IMR-90 (cell line): ENCODE results near the gene SLC23A2. TPM values are rescaled to one million over a fixed set of nuclear protein-coding genes. Genes with fewer than 3 reads are reported as not detected.

Experiments used
- ATAC-seq: fragments of 200-7000 bp; cut with Tn5 transposase; 2 replicates; pipeline ENCODE4 v1.9.1; 2020; ENCODE audit warnings: low read depth, mild to moderate bottlenecking, moderate library complexity
- BruUV-seq: library from RNA; stranded (reverse); fragments of 400-500 nt; replicated peaks from 2 replicates; lab custom pipeline; 2021; lab: Mats Ljungman, UMichigan
- CTCF ChIA-PET: fragments of 300-600 bp; formaldehyde crosslinking; extraction: SDS; loops from one replicate; lab custom pipeline; 2021; ENCODE audit warnings: antibody characterized with exemption; lab: Yijun Ruan, JAX
- POLR2A ChIA-PET: fragments of 300-600 bp; sonication (Branson Sonifier 250); formaldehyde crosslinking; loops from one replicate; lab custom pipeline; 2022; ENCODE audit warnings: antibody characterized with exemption; ENCODE audit not compliant: unreplicated experiment; lab: Charles Lee
- DNase-seq: peaks from one replicate; pipeline ENCODE4 v3.0.0; 2013
- H2AFZ ChIP-seq: replicated peaks from 2 replicates; pipeline ENCODE3; 2013; ENCODE audit warnings: low read length, mild to moderate bottlenecking; ENCODE audit not compliant: poor library complexity
- H2AK5ac ChIP-seq: 2 replicates; pipeline ENCODE4 v1.6.1; 2013; ENCODE audit warnings: low read depth, low read length, inconsistent platforms
- H2AK9ac ChIP-seq: replicated peaks from 2 replicates; pipeline ENCODE3; 2013; ENCODE audit warnings: mild to moderate bottlenecking, low read depth, low read length, moderate library complexity; ENCODE audit not compliant: poor library complexity
- H2BK120ac ChIP-seq: 2 replicates; pipeline ENCODE4 v1.6.1; 2013; ENCODE audit warnings: low read depth, low read length, inconsistent platforms
- H2BK15ac ChIP-seq: 3 replicates; pipeline ENCODE4 v1.6.1; 2013; ENCODE audit warnings: low read depth, low read length, inconsistent platforms
- H2BK20ac ChIP-seq: 2 replicates; pipeline ENCODE4 v1.6.1; 2013; ENCODE audit warnings: low read depth, mild to moderate bottlenecking, inconsistent platforms, low read length, moderate library complexity
- H2BK5ac ChIP-seq: 2 replicates; pipeline ENCODE4 v1.6.1; 2013; ENCODE audit warnings: mild to moderate bottlenecking, low read depth, low read length, inconsistent platforms; ENCODE audit not compliant: poor library complexity, severe bottlenecking
- H3K14ac ChIP-seq: replicated peaks from 2 replicates; pipeline ENCODE4 v1.6.1; 2013; ENCODE audit warnings: low read depth, low read length, inconsistent platforms
- H3K18ac ChIP-seq: 2 replicates; pipeline ENCODE4 v1.6.1; 2013; ENCODE audit warnings: low read depth, low read length, control low read depth
- H3K23ac ChIP-seq: 2 replicates; pipeline ENCODE4 v1.6.1; 2013; ENCODE audit warnings: low read depth, low read length, inconsistent platforms
- H3K27ac ChIP-seq: 2 replicates; pipeline ENCODE4 v1.5.1; 2013; ENCODE audit warnings: mild to moderate bottlenecking, control low read depth, low read length; ENCODE audit not compliant: insufficient read depth
- H3K27me3 ChIP-seq: 2 replicates; pipeline ENCODE4 v1.6.1; 2013; ENCODE audit warnings: low read length; ENCODE audit not compliant: control insufficient read depth, insufficient read depth
- H3K36me3 ChIP-seq: 2 replicates; pipeline ENCODE4 v1.6.1; 2013; ENCODE audit warnings: low read length, mixed read lengths; ENCODE audit not compliant: control insufficient read depth, insufficient read depth
- H3K4ac ChIP-seq: 2 replicates; pipeline ENCODE4 v1.6.1; 2013; ENCODE audit warnings: low read depth, low read length, inconsistent platforms
- H3K4me1 ChIP-seq: 2 replicates; pipeline ENCODE4 v1.6.1; 2013; ENCODE audit warnings: low read length, mixed read lengths; ENCODE audit not compliant: control insufficient read depth, insufficient read depth
- H3K4me2 ChIP-seq: 2 replicates; pipeline ENCODE4 v1.6.1; 2013; ENCODE audit warnings: low read depth, mild to moderate bottlenecking, control low read depth, low read length, moderate library complexity
- H3K4me3 ChIP-seq: 2 replicates; pipeline ENCODE4 v1.5.1; 2013; ENCODE audit warnings: low read depth, mild to moderate bottlenecking, control low read depth, low read length, moderate library complexity; ENCODE audit not compliant: insufficient read depth
- H3K56ac ChIP-seq: 2 replicates; pipeline ENCODE4 v1.6.1; 2013; ENCODE audit warnings: low read length, inconsistent platforms; ENCODE audit not compliant: insufficient read depth; ENCODE audit errors: extremely low read depth
- H3K79me1 ChIP-seq, 2 experiments: 2 replicates each; pipeline ENCODE4 v1.6.1; 2013; ENCODE audit warnings: low read length in 2 of 2, inconsistent platforms in 1 of 2, low read depth in 1 of 2
- H3K9ac ChIP-seq: 2 replicates; pipeline ENCODE4 v1.6.1; 2013; ENCODE audit warnings: low read depth, low read length, control low read depth
- H3K9me1 ChIP-seq: 2 replicates; pipeline ENCODE4 v1.6.1; 2013; ENCODE audit warnings: low read length, inconsistent platforms; ENCODE audit not compliant: insufficient read depth
- H3K9me3 ChIP-seq: 2 replicates; pipeline ENCODE4 v1.6.1; 2013; ENCODE audit warnings: low read length; ENCODE audit not compliant: control insufficient read depth, insufficient read depth
- H4K20me1 ChIP-seq: 2 replicates; pipeline ENCODE4 v1.6.1; 2013; ENCODE audit warnings: low read length, inconsistent platforms; ENCODE audit not compliant: insufficient read depth
- H4K5ac ChIP-seq: 2 replicates; pipeline ENCODE4 v1.6.1; 2013; ENCODE audit warnings: mild to moderate bottlenecking, low read depth, low read length, control low read depth
- H4K8ac ChIP-seq, 2 experiments: 2 replicates each; pipeline ENCODE4 v1.6.1; 2013; ENCODE audit warnings: low read depth in 2 of 2, low read length in 2 of 2, control low read depth in 1 of 2, inconsistent platforms in 1 of 2
- H4K91ac ChIP-seq: 2 replicates; pipeline ENCODE4 v1.6.1; 2013; ENCODE audit warnings: low read depth, low read length, inconsistent platforms; ENCODE audit not compliant: insufficient read depth
- BHLHE40 ChIP-seq: fragments of 150-350 bp; IDR thresholded peaks from 2 replicates; pipeline ENCODE4 v1.6.1; 2016; ENCODE audit warnings: mild to moderate bottlenecking, low read depth, low read length
- CEBPB ChIP-seq: IDR thresholded peaks from 2 replicates; pipeline ENCODE4 v1.6.1; 2012; ENCODE audit warnings: low read depth, low read length, improper control_type of control experiment
- CHD1 ChIP-seq: IDR thresholded peaks from 2 replicates; pipeline ENCODE4 v1.6.1; 2012; ENCODE audit warnings: low read depth, low read length, improper control_type of control experiment
- ELK1 ChIP-seq: fragments of 150-350 bp; IDR thresholded peaks from 2 replicates; pipeline ENCODE4 v1.6.1; 2016; ENCODE audit warnings: low read depth, mild to moderate bottlenecking, low read length, moderate library complexity, borderline replicate concordance
- FOS ChIP-seq: fragments of 150-350 bp; IDR thresholded peaks from 2 replicates; pipeline ENCODE4 v1.6.1; 2016; ENCODE audit warnings: low read depth, low read length
- MAFK ChIP-seq: IDR thresholded peaks from 2 replicates; pipeline ENCODE4 v1.6.1; 2012; ENCODE audit warnings: low read depth, low read length, improper control_type of control experiment
- MAZ ChIP-seq: IDR thresholded peaks from 2 replicates; pipeline ENCODE4 v1.6.1; 2012; ENCODE audit warnings: low read depth, mild to moderate bottlenecking, low read length, improper control_type of control experiment, moderate library complexity, borderline replicate concordance
- MXI1 ChIP-seq: IDR thresholded peaks from 2 replicates; pipeline ENCODE4 v1.6.1; 2012; ENCODE audit warnings: low read depth, mild to moderate bottlenecking, low read length, moderate library complexity, borderline replicate concordance
- NFE2L2 ChIP-seq: fragments of 150-350 bp; IDR thresholded peaks from 2 replicates; pipeline ENCODE4 v1.6.1; 2016; ENCODE audit warnings: low read depth, mild to moderate bottlenecking, low read length
- POLR2A ChIP-seq: IDR thresholded peaks from 2 replicates; pipeline ENCODE4 v1.6.1; 2012; ENCODE audit warnings: mild to moderate bottlenecking, low read depth, low read length
- RAD21 ChIP-seq: IDR thresholded peaks from 2 replicates; pipeline ENCODE4 v1.6.1; 2012; ENCODE audit warnings: low read length, improper control_type of control experiment
- RCOR1 ChIP-seq: IDR thresholded peaks from 2 replicates; pipeline ENCODE4 v1.6.1; 2012; ENCODE audit warnings: mild to moderate bottlenecking, low read length, improper control_type of control experiment; ENCODE audit not compliant: insufficient replicate concordance
- RFX5 ChIP-seq: IDR thresholded peaks from 2 replicates; pipeline ENCODE4 v1.8.0; 2012; ENCODE audit warnings: low read depth, mild to moderate bottlenecking, low read length, moderate library complexity
- SMC3 ChIP-seq: fragments of 150-350 bp; IDR thresholded peaks from 2 replicates; pipeline ENCODE4 v1.6.1; 2016; ENCODE audit warnings: low read depth, mild to moderate bottlenecking, antibody characterized with exemption, low read length, moderate library complexity
- USF2 ChIP-seq: fragments of 150-350 bp; IDR thresholded peaks from 2 replicates; pipeline ENCODE4 v1.6.1; 2017; ENCODE audit warnings: mild to moderate bottlenecking, antibody characterized with exemption, low read length, low read depth
- WGBS, 2 experiments: methylation state at CpG; one replicate each; pipeline versions ENCODE4 v1.1.5 to v1.1.7; 2013; ENCODE audit warnings: missing lambda C conversion rate in 2 of 2; ENCODE audit not compliant: insufficient read length in 1 of 2; ENCODE audit errors: extremely low coverage in 2 of 2; 5-methylcytosine and 5-hydroxymethylcytosine counted together
- dilution Hi-C: fragments of 300-500 bp; cut with HindIII; formaldehyde crosslinking; loops from one replicate; pipeline ENCODE4 v1.14.3; 2018; ENCODE audit warnings: low sequenced_read_pairs; ENCODE audit not compliant: unreplicated experiment
- in situ Hi-C: fragments of 300-500 bp; cut with MboI; formaldehyde crosslinking; loops from 3 replicates; pipeline ENCODE4 v1.14.3; 2019; ENCODE audit warnings: low sequenced_read_pairs, inconsistent platforms, mixed read lengths
- intact Hi-C: fragments of 100-400 bp; cut with micrococcal nuclease; formaldehyde crosslinking; loops from 2 replicates; pipeline ENCODE4 v1.10.0; 2022
- polyA plus RNA-seq, 3 experiments: library from polyadenylated mRNA; depleted of rRNA; stranded (reverse); fragments of >200 nt; gene quantifications; 2 replicates each; pipeline ENCODE4 v1.2.3, GENCODE V29; 2012; ENCODE audit warnings: low replicate concordance in 1 of 3
- total RNA-seq: library from RNA; depleted of rRNA; stranded (reverse); fragments of >200 nt; gene quantifications from 2 replicates; pipeline ENCODE4 v1.2.3, GENCODE V29; 2012
- TF ChIP-seq, protein P1 (sequence below): conservative IDR thresholded peaks from 2 replicates; pipeline ENCODE4 v1.5.1; 2012; ENCODE audit warnings: mild to moderate bottlenecking, low read depth, low read length, improper control_type of control experiment

SLC23A2 gene
- total and polyA plus RNA-seq, 2 of the 4 experiments (the other 2 are of a cell fraction): 10.2 to 14.4 TPM

DNA sequence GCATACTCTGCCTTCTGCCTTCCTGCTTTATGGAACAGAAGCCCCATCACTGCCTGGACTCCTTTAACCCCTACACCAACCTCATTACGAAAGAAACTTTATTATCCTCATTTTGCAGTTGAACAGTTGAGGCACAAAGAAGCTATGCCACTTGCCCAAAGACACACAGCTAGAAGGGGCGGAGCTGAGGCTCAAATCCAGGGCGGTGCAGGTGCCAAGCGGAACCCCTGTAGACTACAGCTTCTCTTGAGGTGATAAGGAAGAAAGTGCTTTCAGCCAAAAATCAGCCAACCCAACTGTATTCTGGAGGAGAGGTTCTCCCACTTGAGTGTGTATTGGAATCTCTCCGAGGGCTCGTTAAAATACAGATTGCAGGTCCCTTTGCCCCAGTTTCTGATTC, 189.1 kb downstream of the SLC23A2 start:
- Histone ChIP-seq H3K18ac (no peak overlapping the region), H2BK120ac (no peak overlapping the region), H3K4me3 (no peak overlapping the region), H3K4me1 (peaks cover 6% of the 10 kb centered on the region; the same call in 1 of the 2 replicates), H3K9me3 (no peaks in the 10 kb centered on the region), H4K20me1 (no peaks in the 10 kb centered on the region), H3K4ac (no peak overlapping the region), H2AFZ (no peak overlapping the region), H2AK5ac (no peak overlapping the region), H2BK5ac (no peak overlapping the region), H3K23ac (no peak overlapping the region), H2BK20ac (no peak overlapping the region), H2AK9ac (no peak overlapping the region), H3K27me3 (no peaks in the 10 kb centered on the region), H3K9ac (no peak overlapping the region), H3K56ac (no peak overlapping the region), H3K9me1 (peaks cover 11% of the 10 kb centered on the region), H3K36me3 (peaks cover 7% of the 10 kb centered on the region; the same call in 1 of the 2 replicates), H4K5ac (no peak overlapping the region), H3K27ac (no peak overlapping the region), H3K4me2 (no peak overlapping the region), H2BK15ac (no peak overlapping the region), H3K79me1 (peaks cover 0 to 11% of the 10 kb centered on the region in 2 experiments; a peak in 1 of 4 replicates), H4K8ac (no peak overlapping the region), H3K14ac (no peak overlapping the region), H4K91ac (no peak overlapping the region)
- no TSS peak for BruUV-seq
- intact Hi-C loops (no loop called here), in situ Hi-C loops (no loop called here), dilution Hi-C loops (no loop called here)
- TF ChIP-seq RFX5 (no peak), MAZ (no peak), RAD21 (no peak), CHD1 (no peak), NFE2L2 (no peak), SMC3 (no peak), ELK1 (no peak), MXI1 (no peak), FOS (no peak), BHLHE40 (no peak), MAFK (no peak), RCOR1 (no peak), CEBPB (no peak), USF2 (no peak), POLR2A (no peak)
- TF ChIP-seq, protein P1, sequence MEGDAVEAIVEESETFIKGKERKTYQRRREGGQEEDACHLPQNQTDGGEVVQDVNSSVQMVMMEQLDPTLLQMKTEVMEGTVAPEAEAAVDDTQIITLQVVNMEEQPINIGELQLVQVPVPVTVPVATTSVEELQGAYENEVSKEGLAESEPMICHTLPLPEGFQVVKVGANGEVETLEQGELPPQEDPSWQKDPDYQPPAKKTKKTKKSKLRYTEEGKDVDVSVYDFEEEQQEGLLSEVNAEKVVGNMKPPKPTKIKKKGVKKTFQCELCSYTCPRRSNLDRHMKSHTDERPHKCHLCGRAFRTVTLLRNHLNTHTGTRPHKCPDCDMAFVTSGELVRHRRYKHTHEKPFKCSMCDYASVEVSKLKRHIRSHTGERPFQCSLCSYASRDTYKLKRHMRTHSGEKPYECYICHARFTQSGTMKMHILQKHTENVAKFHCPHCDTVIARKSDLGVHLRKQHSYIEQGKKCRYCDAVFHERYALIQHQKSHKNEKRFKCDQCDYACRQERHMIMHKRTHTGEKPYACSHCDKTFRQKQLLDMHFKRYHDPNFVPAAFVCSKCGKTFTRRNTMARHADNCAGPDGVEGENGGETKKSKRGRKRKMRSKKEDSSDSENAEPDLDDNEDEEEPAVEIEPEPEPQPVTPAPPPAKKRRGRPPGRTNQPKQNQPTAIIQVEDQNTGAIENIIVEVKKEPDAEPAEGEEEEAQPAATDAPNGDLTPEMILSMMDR: no peak
- ATAC-seq: no peak
- ChIA-PET POLR2A (no interaction called here), CTCF (no interaction called here)
- DNase-seq: no peak
- WGBS, 2 experiments: no CpG with 5 or more reads among the region's 6 CpGs
